Lung (tissue), 12 donors: Measurements from ENCODE around the gene TLR9. TPM values are rescaled to one million over a fixed set of nuclear protein-coding genes. Genes with fewer than 3 reads are reported as not detected.

Experiments used
- ATAC-seq: fragments of 200-7000 bp; cut with Tn5 transposase; one replicate; pipeline ENCODE4 v1.9.1; 2020; ENCODE audit warnings: moderate number of reproducible peaks; ENCODE audit not compliant: insufficient read depth, low FRiP score
- DNase-seq, 3 donors: peaks; one replicate each; pipeline ENCODE4 v3.0.0-alpha.2; 2013 to 2017
- H3K27ac ChIP-seq, 2 donors: one replicate each; pipeline ENCODE4 v1.5.1; 2013; ENCODE audit warnings: mild to moderate bottlenecking in 2 of 2, moderate library complexity in 2 of 2, control low read depth in 1 of 2, inconsistent platforms in 1 of 2, low read depth in 1 of 2, low read length in 1 of 2
- H3K27me3 ChIP-seq, 3 donors: one replicate each; pipeline ENCODE4 v1.5.1; 2013; ENCODE audit warnings: low read length in 2 of 3; ENCODE audit not compliant: control insufficient read depth in 3 of 3, insufficient read depth in 3 of 3
- H3K36me3 ChIP-seq, 4 donors: one replicate each; pipeline ENCODE4 v1.5.1; 2013; ENCODE audit warnings: low read length in 4 of 4, mild to moderate bottlenecking in 1 of 4, moderate library complexity in 1 of 4; ENCODE audit not compliant: control insufficient read depth in 4 of 4, insufficient read depth in 4 of 4
- H3K4me1 ChIP-seq, 5 donors: one replicate each; pipeline ENCODE4 v1.5.1; 2013; ENCODE audit warnings: low read length in 5 of 5, mild to moderate bottlenecking in 2 of 5, moderate library complexity in 1 of 5; ENCODE audit not compliant: control insufficient read depth in 5 of 5, insufficient read depth in 5 of 5
- H3K4me3 ChIP-seq: one replicate; pipeline ENCODE4 v1.5.1; 2013; ENCODE audit warnings: mild to moderate bottlenecking, control low read depth, moderate library complexity
- H3K9ac ChIP-seq, 2 donors: one replicate each; pipeline ENCODE4 v1.5.1; 2013; ENCODE audit warnings: low read length in 2 of 2, control low read depth in 1 of 2; ENCODE audit not compliant: insufficient read depth in 1 of 2
- H3K9me3 ChIP-seq, 4 donors: one replicate each; pipeline ENCODE4 v1.5.1; 2013; ENCODE audit warnings: low read length in 3 of 4, mild to moderate bottlenecking in 1 of 4, moderate library complexity in 1 of 4; ENCODE audit not compliant: control insufficient read depth in 4 of 4, insufficient read depth in 3 of 4
- CTCF ChIP-seq: IDR thresholded peaks from 2 replicates; pipeline ENCODE4 v1.5.1; 2012; ENCODE audit warnings: mild to moderate bottlenecking; ENCODE audit errors: control extremely low read depth, extremely low read depth
- WGBS, 2 donors: extraction: QIAGEN DNeasy Blood & Tissue Kit; methylation state at CpG; one replicate each; pipeline ENCODE4 v1.1.7; 2013; 5-methylcytosine and 5-hydroxymethylcytosine counted together
- polyA plus RNA-seq, 2 donors: library from polyadenylated mRNA; stranded (reverse); fragments of 200-250 nt; gene quantifications; one replicate each; pipeline ENCODE4 v1.2.1, GENCODE V29; 2013
- total RNA-seq, 2 donors: library from RNA; depleted of rRNA in 1 of 2; stranded (reverse); fragments of >200 nt in 1 of 2; gene quantifications; one replicate each; pipeline ENCODE4 v1.2.1, GENCODE V29; 2014 to 2021
- donor health status: control.
- donor health status: control.
- donor health status: Bipolar disorder and iron deficiency.
- donor health status: healthy.
- donor health status: DM: yes; HTN: yes; CAD: no.

The TLR9 gene
- total and polyA plus RNA-seq, 4 donors: 0.20 to 1.1 (median 0.37) TPM

GRCh38 chr3:52213005-52213404 is 12.4 kb downstream of the TLR9 start:
- H3K4me1 ChIP-seq: peaks cover 6 to 12% (median 10%) of the 10 kb centered on the region in 5 donors
- no peak for ATAC-seq

GRCh38 chr3:52211268-52211891 is 14.1 kb downstream of the TLR9 start:
- no peak overlapping the region for H3K4me3 ChIP-seq
- peak overlapping the region in 1 of 2 donors; percentile 12 for H3K27ac ChIP-seq
- no peaks in the 10 kb centered on the region for H3K27me3 ChIP-seq
- peaks cover 34 to 71% (median 62%) of the 10 kb centered on the region in 4 donors for H3K36me3 ChIP-seq
- H3K9ac ChIP-seq: no peak overlapping the region
- no peak for TF ChIP-seq CTCF
- H3K9me3 ChIP-seq: no peaks in the 10 kb centered on the region
- WGBS, 2 donors: 96% methylated on average over 18 of the region's 18 CpGs
- DNase-seq (no peak), ATAC-seq (no peak)
- H3K4me1 ChIP-seq: peaks cover under 1 to 6% (median 1%) of the 10 kb centered on the region in 5 donors

More at GRCh38 chr3:52213005-52213404, 12.4 kb downstream of the TLR9 start:
- WGBS, 2 donors: 65 to 86% methylated on average over 8 of the region's 8 CpGs
- no peak for TF ChIP-seq CTCF
- H3K9ac ChIP-seq: no peak overlapping the region
- H3K27ac ChIP-seq: no peak overlapping the region
- H3K4me3 ChIP-seq: no peak overlapping the region
- H3K27me3 ChIP-seq: no peaks in the 10 kb centered on the region
- peaks cover 29 to 63% (median 54%) of the 10 kb centered on the region in 4 donors for H3K36me3 ChIP-seq
- H3K9me3 ChIP-seq: no peaks in the 10 kb centered on the region
- DNase-seq: no peak

- H3K9ac ChIP-seq: no peak overlapping the region
- H3K36me3 ChIP-seq: peaks cover 41 to 76% (median 68%) of the 10 kb centered on the region in 4 donors
- peaks cover 0 to 6% (median 0%) of the 10 kb centered on the region in 5 donors for H3K4me1 ChIP-seq
- H3K27ac ChIP-seq: peak overlapping the region in 1 of 2 donors; percentile 78
- no peaks in the 10 kb centered on the region for H3K9me3 ChIP-seq
- H3K4me3 ChIP-seq: no peak overlapping the region
- H3K27me3 ChIP-seq: no peaks in the 10 kb centered on the region
- ATAC-seq: peak; percentile 30
- WGBS, 2 donors: 29 to 54% methylated on average over 6 of the region's 6 CpGs
- DNase-seq: peak in 2 of 3 donors; percentile 38 to 74
- no peak for TF ChIP-seq CTCF
Measured at GRCh38 chr3:52210550-52211046, 14.8 kb downstream of the TLR9 start.

- H3K9ac ChIP-seq: no peak overlapping the region
- ATAC-seq: no peak
Measured at GRCh38 chr3:52210037-52210436, 15.4 kb downstream of the TLR9 start.

More at GRCh38 chr3:52210037-52210436, 15.4 kb downstream of the TLR9 start:
- peaks cover 0 to 7% (median 0%) of the 10 kb centered on the region in 5 donors for H3K4me1 ChIP-seq
- no peak for DNase-seq
- H3K9me3 ChIP-seq: no peaks in the 10 kb centered on the region
- no peak for TF ChIP-seq CTCF
- no peak overlapping the region for H3K4me3 ChIP-seq
- peak overlapping the region in 1 of 2 donors; percentile 78 for H3K27ac ChIP-seq
- H3K36me3 ChIP-seq: peaks cover 43 to 81% (median 68%) of the 10 kb centered on the region in 4 donors
- H3K27me3 ChIP-seq: no peaks in the 10 kb centered on the region
